T-helper 1 cell treated with Interleukin-12 subunit alpha and Interleukin-12 subunit beta and Interleukin-4 antibody, amounts not matched to agents 30 μg/mL and 1 μg/mL, for 36 hours (primary cell): ENCODE measurements around the gene SLC29A1.

ENCODE experiments used
- H3K27ac Mint-ChIP-seq: one replicate; pipeline ENCODE4 v1.8.0; 2021; ENCODE audit warnings: mild to moderate bottlenecking, mixed read lengths
- H3K27me3 Mint-ChIP-seq: one replicate; pipeline ENCODE4 v1.8.0; 2021; ENCODE audit warnings: low read depth, mixed read lengths
- H3K36me3 Mint-ChIP-seq: one replicate; pipeline ENCODE4 v1.8.0; 2021; ENCODE audit warnings: low read depth, mixed read lengths
- H3K4me1 Mint-ChIP-seq: one replicate; pipeline ENCODE4 v1.8.0; 2021; ENCODE audit warnings: low read depth, mixed read lengths
- H3K4me3 Mint-ChIP-seq: one replicate; pipeline ENCODE4 v1.8.0; 2021; ENCODE audit warnings: mild to moderate bottlenecking, moderate library complexity, mixed read lengths
- H3K9me3 Mint-ChIP-seq: one replicate; pipeline ENCODE4 v1.8.0; 2021; ENCODE audit warnings: mixed read lengths

Gene SLC29A1

GRCh38 chr6:44276667-44277640 lies 53.6 kb downstream of the SLC29A1 start:
- H3K4me1 Mint-ChIP-seq: no peaks in the 10 kb centered on the region
- no peaks in the 10 kb centered on the region for H3K36me3 Mint-ChIP-seq
- no peak overlapping the region for H3K27ac Mint-ChIP-seq
- H3K4me3 Mint-ChIP-seq: no peak overlapping the region
- peaks cover 59% of the 10 kb centered on the region for H3K27me3 Mint-ChIP-seq
- H3K9me3 Mint-ChIP-seq: no peaks in the 10 kb centered on the region

GRCh38 chr6:44277763-44278162 lies 54.4 kb downstream of the SLC29A1 start:
- H3K4me3 Mint-ChIP-seq: no peak overlapping the region
- no peaks in the 10 kb centered on the region for H3K4me1 Mint-ChIP-seq
- H3K9me3 Mint-ChIP-seq: no peaks in the 10 kb centered on the region
- peaks cover 51% of the 10 kb centered on the region for H3K27me3 Mint-ChIP-seq
- no peaks in the 10 kb centered on the region for H3K36me3 Mint-ChIP-seq
- no peak overlapping the region for H3K27ac Mint-ChIP-seq

GRCh38 chr6:44278315-44278714 lies 54.9 kb downstream of the SLC29A1 start:
- H3K4me3 Mint-ChIP-seq: no peak overlapping the region
- no peaks in the 10 kb centered on the region for H3K36me3 Mint-ChIP-seq
- no peaks in the 10 kb centered on the region for H3K9me3 Mint-ChIP-seq
- peaks cover 49% of the 10 kb centered on the region for H3K27me3 Mint-ChIP-seq
- no peaks in the 10 kb centered on the region for H3K4me1 Mint-ChIP-seq
- no peak overlapping the region for H3K27ac Mint-ChIP-seq

GRCh38 chr6:44278774-44279697 lies 55.6 kb downstream of the SLC29A1 start:
- H3K9me3 Mint-ChIP-seq: no peaks in the 10 kb centered on the region
- H3K36me3 Mint-ChIP-seq: no peaks in the 10 kb centered on the region
- no peak overlapping the region for H3K4me3 Mint-ChIP-seq
- no peak overlapping the region for H3K27ac Mint-ChIP-seq
- no peaks in the 10 kb centered on the region for H3K4me1 Mint-ChIP-seq
- H3K27me3 Mint-ChIP-seq: peaks cover 50% of the 10 kb centered on the region
